Measurements from ENCODE around the gene TSPAN18.

Gene TSPAN18

GRCh38 chr11:44771841-44772240 lies 45.1 kb downstream of the TSPAN18 start:
- Histone ChIP-seq H3K36me3 (ENCODE audit: insufficient read depth, low read length) (no peaks in the 10 kb centered on the region; the same call in 1 of the 2 replicates), H3K4me3 (ENCODE audit: low read length, poor library complexity, severe bottlenecking) (no peak overlapping the region), H3K9me2 (replicated peaks; ENCODE audit: low read depth, low read length) (no peaks in the 10 kb centered on the region), H3K4me1 (ENCODE audit: insufficient read depth, low read length, poor library complexity, severe bottlenecking) (peaks cover 1% of the 10 kb centered on the region), H3K9me3 (ENCODE audit: insufficient read depth, low read depth, low read length) (peaks cover 4% of the 10 kb centered on the region; the same call in 1 of the 2 replicates), H2AFZ (ENCODE audit: low read length) (no peak overlapping the region), H3K27me3 (ENCODE audit: insufficient read depth, low read length, poor library complexity, severe bottlenecking) (no peaks in the 10 kb centered on the region), H3F3A (ENCODE audit: low read depth) (no peaks in the 10 kb centered on the region), H3K9ac (ENCODE audit: low read depth, low read length, poor library complexity, severe bottlenecking) (no peak overlapping the region), H4K20me1 (ENCODE audit: insufficient read depth, low read length, poor library complexity, severe bottlenecking) (no peaks in the 10 kb centered on the region), H3K4me2 (ENCODE audit: low read depth, low read length, poor library complexity, severe bottlenecking) (no peak overlapping the region), H3K79me2 (ENCODE audit: insufficient read depth, low read length) (no peaks in the 10 kb centered on the region)
- no peak for TF ChIP-seq EZH2phosphoT487 (IDR thresholded peaks at IDR 0.05; ENCODE audit: borderline replicate concordance)
- TF ChIP-seq CTCF (conservative IDR thresholded peaks at IDR 0.05; ENCODE audit: low read length): no peak

GRCh38 chr11:44773351-44773965 lies 46.7 kb downstream of the TSPAN18 start:
- TF ChIP-seq EZH2phosphoT487 (IDR thresholded peaks at IDR 0.05; ENCODE audit: borderline replicate concordance): no peak
- no peak for TF ChIP-seq CTCF (conservative IDR thresholded peaks at IDR 0.05; ENCODE audit: low read length)
- no peaks in the 10 kb centered on the region for H3K36me3 ChIP-seq (ENCODE audit: insufficient read depth, low read length)
- no peak overlapping the region for H3K4me2 ChIP-seq (ENCODE audit: low read depth, low read length, poor library complexity, severe bottlenecking)
- H3K9me2 ChIP-seq (replicated peaks; ENCODE audit: low read depth, low read length): no peaks in the 10 kb centered on the region
- H4K20me1 ChIP-seq (ENCODE audit: insufficient read depth, low read length, poor library complexity, severe bottlenecking): no peaks in the 10 kb centered on the region
- H2AFZ ChIP-seq (ENCODE audit: low read length): no peak overlapping the region
- no peaks in the 10 kb centered on the region for H3K79me2 ChIP-seq (ENCODE audit: insufficient read depth, low read length)
- no peak overlapping the region for H3K4me3 ChIP-seq (ENCODE audit: low read length, poor library complexity, severe bottlenecking)
- peaks cover 9% of the 10 kb centered on the region for H3K4me1 ChIP-seq (ENCODE audit: insufficient read depth, low read length, poor library complexity, severe bottlenecking)
- peaks cover under 1% of the 10 kb centered on the region; the same call in 1 of the 2 replicates for H3K9me3 ChIP-seq (ENCODE audit: insufficient read depth, low read depth, low read length)
- H3K27me3 ChIP-seq (ENCODE audit: insufficient read depth, low read length, poor library complexity, severe bottlenecking): no peaks in the 10 kb centered on the region
- H3F3A ChIP-seq (ENCODE audit: low read depth): no peaks in the 10 kb centered on the region
- no peak overlapping the region for H3K9ac ChIP-seq (ENCODE audit: low read depth, low read length, poor library complexity, severe bottlenecking)

GRCh38 chr11:44774108-44774507 lies 47.3 kb downstream of the TSPAN18 start:
- no peak overlapping the region for H3K4me2 ChIP-seq (ENCODE audit: low read depth, low read length, poor library complexity, severe bottlenecking)
- H3K4me3 ChIP-seq (ENCODE audit: low read length, poor library complexity, severe bottlenecking): no peak overlapping the region
- H3K9ac ChIP-seq (ENCODE audit: low read depth, low read length, poor library complexity, severe bottlenecking): no peak overlapping the region
- no peak for TF ChIP-seq EZH2phosphoT487 (IDR thresholded peaks at IDR 0.05; ENCODE audit: borderline replicate concordance)
- no peak for TF ChIP-seq CTCF (conservative IDR thresholded peaks at IDR 0.05; ENCODE audit: low read length)
- no peaks in the 10 kb centered on the region for H3K9me2 ChIP-seq (replicated peaks; ENCODE audit: low read depth, low read length)
- no peaks in the 10 kb centered on the region for H4K20me1 ChIP-seq (ENCODE audit: insufficient read depth, low read length, poor library complexity, severe bottlenecking)
- no peaks in the 10 kb centered on the region for H3F3A ChIP-seq (ENCODE audit: low read depth)
- H3K79me2 ChIP-seq (ENCODE audit: insufficient read depth, low read length): no peaks in the 10 kb centered on the region
- H2AFZ ChIP-seq (ENCODE audit: low read length): no peak overlapping the region
- no peaks in the 10 kb centered on the region for H3K27me3 ChIP-seq (ENCODE audit: insufficient read depth, low read length, poor library complexity, severe bottlenecking)
- H3K36me3 ChIP-seq (ENCODE audit: insufficient read depth, low read length): no peaks in the 10 kb centered on the region
- H3K9me3 ChIP-seq (ENCODE audit: insufficient read depth, low read depth, low read length): no peaks in the 10 kb centered on the region
- peaks cover 9% of the 10 kb centered on the region for H3K4me1 ChIP-seq (ENCODE audit: insufficient read depth, low read length, poor library complexity, severe bottlenecking)
